Measurements from ENCODE around the gene PIGN.

DNA sequence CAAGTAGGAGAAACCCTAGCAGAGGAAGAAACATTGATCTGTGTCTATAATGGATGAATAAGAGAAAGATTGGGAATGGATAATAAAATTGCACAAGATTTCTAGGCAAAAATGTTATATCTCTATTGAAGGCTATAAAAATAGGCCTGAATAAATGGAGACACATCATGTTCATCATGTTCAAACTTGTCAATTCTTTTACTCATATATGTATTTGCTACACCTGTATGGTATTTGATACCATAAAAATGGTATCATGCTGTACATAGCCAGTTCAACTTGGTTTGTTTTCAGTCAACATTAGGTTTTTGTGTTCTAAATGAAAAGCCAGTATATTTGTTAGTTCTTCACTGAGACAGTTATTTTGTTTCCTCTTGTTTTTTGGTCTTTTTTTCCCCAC lies 161.9 kb downstream of the PIGN start:
- TF ChIP-seq, protein P1, sequence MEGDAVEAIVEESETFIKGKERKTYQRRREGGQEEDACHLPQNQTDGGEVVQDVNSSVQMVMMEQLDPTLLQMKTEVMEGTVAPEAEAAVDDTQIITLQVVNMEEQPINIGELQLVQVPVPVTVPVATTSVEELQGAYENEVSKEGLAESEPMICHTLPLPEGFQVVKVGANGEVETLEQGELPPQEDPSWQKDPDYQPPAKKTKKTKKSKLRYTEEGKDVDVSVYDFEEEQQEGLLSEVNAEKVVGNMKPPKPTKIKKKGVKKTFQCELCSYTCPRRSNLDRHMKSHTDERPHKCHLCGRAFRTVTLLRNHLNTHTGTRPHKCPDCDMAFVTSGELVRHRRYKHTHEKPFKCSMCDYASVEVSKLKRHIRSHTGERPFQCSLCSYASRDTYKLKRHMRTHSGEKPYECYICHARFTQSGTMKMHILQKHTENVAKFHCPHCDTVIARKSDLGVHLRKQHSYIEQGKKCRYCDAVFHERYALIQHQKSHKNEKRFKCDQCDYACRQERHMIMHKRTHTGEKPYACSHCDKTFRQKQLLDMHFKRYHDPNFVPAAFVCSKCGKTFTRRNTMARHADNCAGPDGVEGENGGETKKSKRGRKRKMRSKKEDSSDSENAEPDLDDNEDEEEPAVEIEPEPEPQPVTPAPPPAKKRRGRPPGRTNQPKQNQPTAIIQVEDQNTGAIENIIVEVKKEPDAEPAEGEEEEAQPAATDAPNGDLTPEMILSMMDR (IDR thresholded peaks at IDR 0.05), result no peak
- TF ChIP-seq EZH2 (IDR thresholded peaks at IDR 0.05; ENCODE audit: borderline replicate concordance, insufficient read depth, low read depth, low read length, poor library complexity, severe bottlenecking), result no peak

All from B cell (primary cell).